T-cell (primary cell): ENCODE measurements around the gene C9orf50. TPM values are rescaled to one million over a fixed set of nuclear protein-coding genes. Genes with fewer than 3 reads are reported as not detected.
"Not testable (repeated sequence)": the region's sequence is repeated elsewhere in the genome, so short reads cannot be mapped to it uniquely, and the experiment has no call there.

Source experiments
- ATAC-seq, 4 experiments: fragments of 200-7000 bp in 3 of 4; fragments of 150-1000 bp in 1 of 4; cut with Tn5 transposase; replicated peaks in 1 of 4; 1 replicate in 3 of 4; 2 replicates in 1 of 4; pipeline ENCODE4 v1.10.0; 2021; ENCODE audit warnings: moderate library complexity in 3 of 4, mild to moderate bottlenecking in 2 of 4, moderate number of reproducible peaks in 1 of 4
- CTCF ChIA-PET, 2 donors: fragments of 300-600 bp; sonication (Branson Sonifier 250); formaldehyde crosslinking; loops; one replicate each; lab custom pipeline; 2022; ENCODE audit warnings: antibody characterized with exemption in 2 of 2; lab: Charles Lee
- POLR2A ChIA-PET, 2 donors: fragments of 300-600 bp; sonication (Branson Sonifier 250); formaldehyde crosslinking; loops; one replicate each; lab custom pipeline; 2022; ENCODE audit warnings: antibody characterized with exemption in 2 of 2; lab: Charles Lee
- DNase-seq, 35 experiments: peaks; one replicate each; pipeline versions ENCODE4 v3.0.0 to v3.0.0-alpha.2; 2013 to 2023
- H3K27ac ChIP-seq: one replicate; pipeline ENCODE4 v1.5.1; 2013; ENCODE audit warnings: low read length
- H3K27me3 ChIP-seq, 2 experiments: replicated peaks in 1 of 2; 1 replicate in 1 of 2; 2 replicates in 1 of 2; pipeline versions ENCODE4 v1.6.1 to v1.7.0; 2013; ENCODE audit warnings: low read length in 1 of 2, mixed read lengths in 1 of 2; ENCODE audit not compliant: control insufficient read depth in 2 of 2, insufficient read depth in 2 of 2; ENCODE audit errors: extremely low read depth in 1 of 2
- H3K36me3 ChIP-seq, 2 donors: 1 replicate in 1 of 2; 2 replicates in 1 of 2; pipeline versions ENCODE4 v1.6.1 to v1.7.0; 2013; ENCODE audit warnings: low read length in 1 of 2; ENCODE audit not compliant: control insufficient read depth in 2 of 2, insufficient read depth in 1 of 2; ENCODE audit errors: extremely low read depth in 1 of 2
- H3K4me1 ChIP-seq, 2 experiments: 1 replicate in 1 of 2; 2 replicates in 1 of 2; pipeline versions ENCODE4 v1.6.1 to v1.7.0; 2013; ENCODE audit warnings: low read length in 2 of 2, mixed read lengths in 1 of 2; ENCODE audit not compliant: insufficient read depth in 2 of 2, control insufficient read depth in 1 of 2; ENCODE audit errors: extremely low read depth in 1 of 2
- H3K4me3 ChIP-seq, 2 donors: 1 replicate in 1 of 2; 2 replicates in 1 of 2; pipeline versions ENCODE4 v1.5.1 to v1.7.0; 2013; ENCODE audit warnings: mild to moderate bottlenecking in 2 of 2, low read length in 1 of 2, moderate library complexity in 1 of 2; ENCODE audit not compliant: control insufficient read depth in 1 of 2; ENCODE audit errors: extremely low read depth in 1 of 2
- H3K9me3 ChIP-seq: 2 replicates; pipeline ENCODE4 v1.7.0; 2013
- H3K27ac Mint-ChIP-seq, 2 donors: one replicate each; pipeline ENCODE4 v1.8.0; 2020 to 2021; ENCODE audit warnings: mild to moderate bottlenecking in 2 of 2, mixed read lengths in 2 of 2
- H3K27me3 Mint-ChIP-seq, 2 donors: one replicate each; pipeline ENCODE4 v1.8.0; 2021 to 2022; ENCODE audit warnings: mixed read lengths in 2 of 2
- H3K36me3 Mint-ChIP-seq: one replicate; pipeline ENCODE4 v1.8.0; 2021; ENCODE audit warnings: mixed read lengths
- H3K4me1 Mint-ChIP-seq, 3 donors: one replicate each; pipeline ENCODE4 v1.8.0; 2020 to 2022; ENCODE audit warnings: mixed read lengths in 3 of 3, mild to moderate bottlenecking in 1 of 3
- H3K4me3 Mint-ChIP-seq, 3 donors: one replicate each; pipeline ENCODE4 v1.8.0; 2020 to 2022; ENCODE audit warnings: mild to moderate bottlenecking in 3 of 3, mixed read lengths in 3 of 3, moderate library complexity in 3 of 3
- H3K9me3 Mint-ChIP-seq, 3 donors: one replicate each; pipeline ENCODE4 v1.8.0; 2020 to 2022; ENCODE audit warnings: mixed read lengths in 3 of 3
- WGBS: methylation state at CpG from one replicate; pipeline ENCODE4 v1.1.5; 2013; ENCODE audit warnings: missing lambda C conversion rate; ENCODE audit not compliant: insufficient coverage; 5-methylcytosine and 5-hydroxymethylcytosine counted together
- total RNA-seq, 35 experiments: library from RNA in 6 of 35; stranded (reverse) in 6 of 35; fragments of 120-200 nt in 1 of 35; gene quantifications; one replicate each; pipeline versions ENCODE4 v1.2.1 to v1.2.4 and lab custom pipeline; 2013 to 2026

The C9orf50 gene
- total RNA-seq, 5 donors from 2014 or later (not counting 1 experiment from before 2014, with no cell fraction given) = not detected

GRCh38 chr9:129665814-129666520 lies 45.1 kb upstream of the C9orf50 start:
- peaks cover 5 to 32% of the 10 kb centered on the region in 2 donors for H3K27me3 Mint-ChIP-seq
- H3K27ac Mint-ChIP-seq = no peak overlapping the region
- Histone ChIP-seq H3K4me3 (peak overlapping the region in 1 of 2 donors; percentile 46), H3K27ac (no peak overlapping the region), H3K4me1 (peaks cover 0 to 18% of the 10 kb centered on the region in 2 experiments), H3K27me3 (peaks cover 4 to 49% of the 10 kb centered on the region in 2 experiments), H3K36me3 (no peaks in the 10 kb centered on the region), H3K9me3 (no peaks in the 10 kb centered on the region)
- POLR2A ChIA-PET = no interaction called here
- DNase-seq = no peak
- WGBS = 5% methylated on average over 77 of the region's 88 CpGs
- H3K36me3 Mint-ChIP-seq = no peaks in the 10 kb centered on the region
- no peaks in the 10 kb centered on the region for H3K9me3 Mint-ChIP-seq
- peak overlapping the region in 2 of 3 donors; percentile 51 to 86 for H3K4me3 Mint-ChIP-seq
- peaks cover 1 to 4% (median 3%) of the 10 kb centered on the region in 3 donors for H3K4me1 Mint-ChIP-seq
- ATAC-seq = peak; percentile 27 to 34 (median 31)
- CTCF ChIA-PET = no interaction called here

- ChIA-PET CTCF (no interaction called here), POLR2A (no interaction called here)
- Mint-ChIP-seq H3K4me1 (peaks cover 3 to 4% (median 4%) of the 10 kb centered on the region in 3 donors), H3K4me3 (peak within 1 kb of the TSS; percentile 69 to 86 (median 71)), H3K9me3 (no peaks in the 10 kb centered on the region), H3K27me3 (peaks cover 5 to 30% of the 10 kb centered on the region in 2 donors), H3K27ac (peak within 1 kb of the TSS in 1 of 2 donors; percentile 24), H3K36me3 (no peaks in the 10 kb centered on the region)
- Histone ChIP-seq H3K9me3 (no peaks in the 10 kb centered on the region), H3K36me3 (no peaks in the 10 kb centered on the region), H3K4me1 (peaks cover 0 to 18% of the 10 kb centered on the region in 2 experiments), H3K4me3 (peak within 1 kb of the TSS; percentile 39 to 46), H3K27ac (no peak within 1 kb of the TSS), H3K27me3 (peaks cover 4 to 49% of the 10 kb centered on the region in 2 experiments)
- peak in 18 of 35 experiments; percentile 2 to 40 (median 13) for DNase-seq
- under 1% methylated on average over 27 of the region's 37 CpGs for WGBS
- ATAC-seq = peak; percentile 55 to 69 (median 60)
Measured at GRCh38 chr9:129665389-129665775, 44.5 kb upstream of the C9orf50 start, which contains the start of gene PRRX2. PRRX2 (plus strand) TSS chr9:129665647; CDS start chr9:129665868, 221 bp downstream.

GRCh38 chr9:129664746-129665388 lies 44.0 kb upstream of the C9orf50 start:
- Mint-ChIP-seq H3K4me3 (peak overlapping the region; percentile 69 to 86 (median 71)), H3K27ac (peak overlapping the region in 1 of 2 donors; percentile 24), H3K27me3 (peaks cover 5 to 27% of the 10 kb centered on the region in 2 donors), H3K9me3 (no peaks in the 10 kb centered on the region), H3K36me3 (no peaks in the 10 kb centered on the region), H3K4me1 (peaks cover 3 to 4% (median 4%) of the 10 kb centered on the region in 3 donors)
- H3K36me3 ChIP-seq = no peaks in the 10 kb centered on the region
- WGBS = 26% methylated on average over 26 of the region's 36 CpGs
- no peaks in the 10 kb centered on the region for H3K9me3 ChIP-seq
- H3K4me1 ChIP-seq = peaks cover 0 to 18% of the 10 kb centered on the region in 2 experiments
- H3K27ac ChIP-seq = no peak overlapping the region
- ChIA-PET POLR2A (no interaction called here), CTCF (no interaction called here)
- H3K4me3 ChIP-seq = peak overlapping the region; percentile 39 to 46
- ATAC-seq (peak; percentile 59 to 74 (median 62)), DNase-seq (peak in 3 of 35 experiments; percentile 6 to 23 (median 7))
- peaks cover 4 to 49% of the 10 kb centered on the region in 2 experiments for H3K27me3 ChIP-seq

- 100% methylated on average over 1 of the region's 3 CpGs for WGBS
- H3K36me3 Mint-ChIP-seq, H3K9me3 Mint-ChIP-seq, H3K4me3 Mint-ChIP-seq, H3K36me3 ChIP-seq, H3K27ac ChIP-seq, POLR2A ChIA-PET, H3K4me3 ChIP-seq, H3K27ac Mint-ChIP-seq, ATAC-seq, H3K9me3 ChIP-seq, DNase-seq, H3K4me1 Mint-ChIP-seq: not testable (repeated sequence)
- CTCF ChIA-PET = interaction anchor here in 1 of 2 donors (0.6 kb wide), 2 partner anchors 485 to 546 kb away, joined by 3 to 6 read pairs; no protein-coding TSS in a partner anchor
- Histone ChIP-seq H3K27me3 (peaks cover 4 to 33% of the 10 kb centered on the region in 2 experiments), H3K4me1 (peaks cover 0 to 18% of the 10 kb centered on the region in 2 experiments)
- peaks cover 1 to 13% of the 10 kb centered on the region in 2 donors for H3K27me3 Mint-ChIP-seq
Measured at GRCh38 chr9:129662239-129662638, 41.3 kb upstream of the C9orf50 start.

- Mint-ChIP-seq H3K27me3 (peaks cover 0 to 8% of the 10 kb centered on the region in 2 donors), H3K4me1 (peaks cover 3 to 4% (median 4%) of the 10 kb centered on the region in 3 donors), H3K9me3 (no peaks in the 10 kb centered on the region), H3K36me3 (no peaks in the 10 kb centered on the region), H3K27ac (no peak overlapping the region), H3K4me3 (no peak overlapping the region)
- DNase-seq (no peak), ATAC-seq (no peak)
- ChIA-PET POLR2A (no interaction called here), CTCF (no interaction called here)
- WGBS = no CpG with 5 or more reads among the region's 2 CpGs
- H3K27ac ChIP-seq = no peak overlapping the region
- no peaks in the 10 kb centered on the region for H3K9me3 ChIP-seq
- H3K36me3 ChIP-seq = no peaks in the 10 kb centered on the region
- peaks cover 0 to 11% of the 10 kb centered on the region in 2 experiments for H3K4me1 ChIP-seq
- H3K27me3 ChIP-seq = peaks cover 0 to 21% of the 10 kb centered on the region in 2 experiments
- no peak overlapping the region for H3K4me3 ChIP-seq
Measured at GRCh38 chr9:129661029-129661428, 40.1 kb upstream of the C9orf50 start.

GRCh38 chr9:129656795-129657390 lies 36.0 kb upstream of the C9orf50 start:
- WGBS = 72% methylated on average over 6 of the region's 12 CpGs
- DNase-seq (no peak), ATAC-seq (no peak)
- no peak overlapping the region for H3K27ac ChIP-seq
- Mint-ChIP-seq H3K4me3 (no peak overlapping the region), H3K9me3 (no peaks in the 10 kb centered on the region), H3K27ac (no peak overlapping the region), H3K36me3 (no peaks in the 10 kb centered on the region), H3K4me1 (peaks cover 0 to 4% (median 0%) of the 10 kb centered on the region in 3 donors), H3K27me3 (no peaks in the 10 kb centered on the region)
- H3K4me3 ChIP-seq = no peak overlapping the region
- ChIA-PET CTCF (no interaction called here), POLR2A (interaction anchor here in 1 of 2 donors (0.7 kb wide), 1 partner anchor 34 kb away, joined by 4 read pairs; no protein-coding TSS in a partner anchor)
- H3K4me1 ChIP-seq = no peaks in the 10 kb centered on the region
- peaks cover 0 to 11% of the 10 kb centered on the region in 2 experiments for H3K27me3 ChIP-seq
- no peaks in the 10 kb centered on the region for H3K36me3 ChIP-seq
- no peaks in the 10 kb centered on the region for H3K9me3 ChIP-seq
